Daoy (cell line): ENCODE data around the gene FXYD5. TPM values are rescaled to one million over a fixed set of nuclear protein-coding genes. Genes with fewer than 3 reads are reported as not detected.
"Not testable (repeated sequence)": the region's sequence is repeated elsewhere in the genome, so short reads cannot be mapped to it uniquely, and the experiment has no call there.

ENCODE experiments used
- DNase-seq: peaks from one replicate; pipeline ENCODE4 v3.0.0-alpha.2; 2015; ENCODE audit warnings: low read depth
- total RNA-seq: library from RNA; depleted of rRNA; stranded (reverse); fragments of >200 nt; shearing (Covaris generic); gene quantifications from 2 replicates; pipeline ENCODE4 v1.2.3, GENCODE V29; 2014

FXYD5 gene
- total RNA-seq, 1 experiment from 2014 or later = 62.1 TPM

DNA sequence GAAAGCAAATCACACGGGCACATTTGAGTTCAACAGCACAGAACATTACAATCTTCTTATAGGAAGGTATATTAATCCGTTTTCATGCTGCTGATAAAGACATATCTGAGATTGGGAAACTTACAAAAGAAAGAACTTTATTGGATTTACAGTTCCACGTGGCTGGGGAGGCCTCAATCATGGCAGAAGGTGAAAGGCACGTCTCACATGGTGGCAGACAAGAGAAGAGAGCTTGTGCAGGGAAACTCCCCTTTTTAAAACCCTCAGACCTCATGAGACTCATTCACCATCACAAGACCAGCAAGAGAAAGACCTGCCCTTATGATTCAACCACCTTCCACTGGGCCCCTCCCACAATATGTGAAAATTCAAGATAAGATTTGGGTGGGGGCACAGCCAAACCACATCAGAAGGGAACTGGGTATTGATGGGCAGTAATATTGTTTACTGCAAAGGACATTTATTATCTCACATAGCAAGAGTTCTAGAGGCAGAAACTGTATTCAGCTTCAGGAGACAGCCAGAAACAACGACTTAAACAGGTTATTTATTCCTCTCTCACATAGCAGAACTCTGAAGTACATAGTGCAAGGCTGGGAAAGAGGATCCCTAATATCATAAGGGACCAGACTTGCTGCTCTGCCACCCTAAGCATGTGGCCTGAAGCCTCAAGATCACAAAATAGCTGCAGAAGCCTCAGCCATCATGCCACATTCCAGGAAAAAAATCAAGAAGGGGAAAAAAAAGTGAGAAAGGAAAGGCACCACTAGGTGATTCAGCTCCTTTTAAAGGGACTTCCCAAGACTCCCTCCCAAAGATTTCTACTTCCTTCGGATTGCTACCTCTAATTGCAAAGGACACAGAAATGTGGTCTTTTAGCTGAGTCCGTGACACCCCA lies 23.1 kb downstream of the FXYD5 start:
- no peak for DNase-seq

DNA sequence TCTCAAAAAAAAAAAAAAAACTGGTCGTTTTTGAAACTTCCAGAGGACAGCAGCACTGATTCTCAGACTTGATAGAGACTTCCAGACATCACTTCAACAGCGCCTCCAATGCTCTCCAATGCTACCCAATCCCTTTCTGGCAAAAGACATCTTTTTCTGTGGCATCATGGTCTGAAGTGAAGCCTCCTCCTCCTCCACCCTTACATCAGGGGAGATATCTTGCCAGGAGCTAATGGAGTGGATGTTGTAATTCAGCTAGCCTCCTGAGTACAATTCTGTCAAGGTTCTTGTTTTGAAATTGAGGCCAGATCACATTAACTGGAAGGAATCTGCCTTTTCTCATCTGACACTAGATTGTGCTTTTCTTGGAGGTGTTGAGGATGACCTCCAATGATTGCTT lies 24.2 kb downstream of the FXYD5 start:
- no peak for DNase-seq

DNA sequence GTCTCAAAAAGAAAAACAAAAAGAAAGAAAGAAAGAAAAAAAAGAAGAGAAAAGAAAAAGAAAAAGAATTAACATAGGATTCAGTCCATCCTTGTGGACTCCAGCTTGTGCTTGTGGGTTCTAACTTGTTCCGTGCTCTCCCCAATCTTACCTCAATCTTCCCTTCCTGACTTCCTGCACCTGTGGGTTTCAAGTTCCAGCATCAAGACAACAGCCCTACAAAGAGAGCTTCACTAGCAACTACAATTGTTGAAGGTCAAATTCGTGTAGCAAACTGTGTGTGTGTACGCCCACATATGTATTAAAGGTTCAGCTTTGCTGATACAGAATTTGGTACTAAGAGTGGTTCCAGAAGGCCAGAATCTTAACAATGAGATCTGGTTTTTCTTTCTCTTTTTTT lies 25.3 kb downstream of the FXYD5 start:
- no peak for DNase-seq

DNA sequence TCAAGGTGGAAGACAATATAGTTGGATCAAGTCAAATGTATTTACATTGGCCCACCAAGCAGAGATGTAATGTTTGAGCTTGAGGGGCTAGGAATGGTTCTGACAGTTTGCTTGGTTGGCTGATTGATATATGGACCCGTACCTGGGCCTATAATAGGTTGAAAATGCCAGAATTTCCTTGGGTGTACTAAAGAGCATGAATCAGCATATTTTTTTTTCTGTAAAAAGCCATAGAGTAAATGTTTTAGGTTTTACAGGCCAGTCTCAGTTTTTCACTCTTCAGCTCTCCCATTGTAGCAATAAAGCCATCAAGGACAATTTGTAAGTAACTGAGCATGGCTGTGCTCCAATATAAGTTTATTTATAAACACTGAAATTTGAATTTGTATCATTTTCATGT lies 26.9 kb downstream of the FXYD5 start:
- DNase-seq = no peak

DNA sequence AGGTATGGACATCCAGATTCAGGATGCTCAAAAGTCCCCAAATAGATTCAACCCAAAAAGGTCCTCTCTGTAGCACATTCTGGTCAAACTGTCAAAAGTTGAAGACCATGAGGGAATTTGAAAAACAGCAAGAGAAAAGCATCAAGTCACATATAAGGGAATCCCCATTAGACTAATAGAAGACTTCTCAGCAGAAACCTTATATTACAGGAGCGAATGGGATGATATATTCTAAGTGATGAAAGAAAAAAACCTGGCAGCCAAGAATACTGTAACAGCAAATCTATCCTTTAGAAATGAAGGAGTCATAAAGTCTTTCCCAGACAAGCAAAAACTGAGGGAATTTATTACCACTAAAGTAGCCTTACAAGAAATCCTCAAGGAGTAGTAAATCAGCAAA lies 29.7 kb downstream of the FXYD5 start:
- no peak for DNase-seq

DNA sequence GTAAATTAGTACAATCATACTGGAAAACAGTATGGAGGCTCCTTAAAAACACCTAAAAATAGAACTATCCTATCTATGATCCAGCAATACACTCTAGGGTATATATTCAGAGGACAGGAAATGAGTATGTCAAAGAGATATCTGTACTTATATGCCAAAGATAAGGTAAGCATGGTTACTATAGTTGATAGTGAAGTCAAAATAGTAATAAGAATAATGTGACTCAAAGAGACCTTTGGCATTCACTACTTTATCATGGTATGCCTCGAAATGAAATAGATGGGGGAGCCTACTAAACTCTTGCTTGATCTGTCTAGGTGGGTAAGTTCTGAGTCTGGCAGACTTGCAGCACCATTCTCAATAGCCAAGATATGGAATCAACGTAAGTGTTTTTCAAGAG lies 30.3 kb downstream of the FXYD5 start:
- no peak for DNase-seq

DNA sequence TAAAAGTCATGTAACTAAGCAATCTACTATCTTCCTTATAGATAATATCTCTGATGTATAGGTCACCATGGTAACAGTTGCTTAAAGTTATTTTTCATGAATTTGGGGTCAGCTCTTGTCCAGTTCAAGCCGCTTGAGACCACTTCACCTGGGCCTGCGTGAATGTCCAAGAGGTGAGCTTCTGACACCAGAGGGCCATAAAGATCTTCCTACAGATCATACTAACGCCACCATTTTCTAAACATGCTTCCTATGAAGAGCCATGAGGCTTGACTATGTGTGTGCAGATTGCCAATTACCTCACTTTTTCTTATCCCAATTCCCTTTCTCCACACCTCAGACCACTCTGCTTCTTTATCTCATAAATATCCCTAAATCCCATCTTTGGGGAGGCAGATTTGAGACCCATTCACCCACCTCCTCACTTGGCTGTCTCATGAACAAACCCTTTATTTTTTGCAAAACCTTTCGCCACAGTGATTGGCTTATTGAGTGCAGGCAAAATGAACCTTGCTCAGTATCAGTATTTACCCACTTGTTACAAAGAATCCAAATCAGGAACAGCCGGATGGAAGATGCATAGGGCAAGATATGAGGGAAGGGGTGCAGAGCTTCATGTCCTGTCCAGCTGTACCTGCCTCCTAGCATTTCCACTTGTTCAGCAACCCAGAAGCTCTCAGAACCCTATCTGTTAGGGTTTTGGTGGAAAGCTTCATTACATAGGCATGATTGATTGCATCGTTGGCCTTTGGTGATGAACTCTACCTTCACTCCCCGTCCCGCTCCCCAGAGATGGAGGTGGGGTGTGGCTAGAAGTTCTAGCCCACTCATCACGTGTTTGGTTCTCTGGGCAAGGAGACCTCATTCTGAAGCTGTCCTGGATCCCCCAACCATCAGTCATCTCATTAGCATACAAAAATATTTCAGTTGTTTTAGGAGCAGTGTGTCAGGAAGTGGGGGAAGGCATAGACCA lies 39.8 kb downstream of the FXYD5 start:
- no peak for DNase-seq

DNA sequence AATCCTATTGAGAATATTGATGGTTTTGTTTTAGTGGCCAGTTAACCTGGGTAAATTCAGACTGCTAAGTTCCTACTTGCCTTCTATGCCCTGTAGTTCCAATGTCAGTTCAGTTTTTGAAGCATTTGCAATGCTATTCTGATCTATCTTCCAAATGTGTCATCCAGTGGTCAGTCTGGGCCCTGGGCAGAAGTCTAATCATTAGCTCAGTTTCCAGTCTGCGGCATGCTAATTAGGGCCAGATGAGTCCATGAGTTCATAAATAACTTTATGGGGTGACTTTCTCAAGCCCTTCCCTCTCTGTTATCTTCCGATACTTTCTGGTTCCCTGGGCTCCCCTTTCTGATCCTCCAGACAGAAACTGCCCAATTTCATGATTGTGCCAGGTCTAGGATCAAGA lies 41.3 kb downstream of the FXYD5 start:
- no peak for DNase-seq

DNA sequence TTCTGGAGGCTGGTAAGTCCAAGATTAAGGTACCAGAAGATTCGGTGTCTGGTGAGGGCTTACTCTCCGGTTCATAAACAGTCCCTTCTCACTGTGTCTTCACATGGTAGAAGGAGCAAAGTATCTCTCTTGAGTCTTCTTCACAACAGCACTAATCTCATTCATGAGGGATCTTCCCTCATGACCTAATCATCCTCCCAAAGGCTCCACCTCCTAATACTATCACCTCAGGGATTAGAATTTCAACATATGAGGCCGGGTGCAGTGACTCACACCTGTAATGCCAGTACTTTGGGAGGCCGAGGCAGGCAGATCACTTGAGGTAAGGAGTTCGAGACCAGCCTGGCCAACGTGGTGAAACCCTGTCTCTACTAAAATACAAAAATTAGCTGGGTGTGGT lies 42.3 kb downstream of the FXYD5 start:
- not testable (repeated sequence) for DNase-seq

DNA sequence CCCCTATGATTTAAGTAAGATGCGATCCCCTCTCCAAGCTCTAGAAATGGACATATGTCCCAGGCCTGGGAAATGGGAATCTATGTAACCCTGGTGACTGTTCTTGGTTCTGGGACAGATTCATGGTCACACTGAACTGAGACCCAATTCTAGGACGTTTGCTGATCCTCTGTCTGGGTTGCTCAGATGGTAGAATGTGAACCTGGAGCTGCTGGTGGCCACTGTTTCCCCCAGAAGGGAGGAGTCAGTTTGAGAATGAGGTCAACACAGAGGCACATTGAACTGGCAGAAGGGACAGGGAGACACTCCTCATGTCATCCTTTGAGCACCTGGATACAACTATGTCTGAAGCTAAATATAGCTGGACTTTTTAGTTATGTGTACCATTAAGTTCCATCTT lies 44.9 kb downstream of the FXYD5 start:
- DNase-seq = no peak

DNA sequence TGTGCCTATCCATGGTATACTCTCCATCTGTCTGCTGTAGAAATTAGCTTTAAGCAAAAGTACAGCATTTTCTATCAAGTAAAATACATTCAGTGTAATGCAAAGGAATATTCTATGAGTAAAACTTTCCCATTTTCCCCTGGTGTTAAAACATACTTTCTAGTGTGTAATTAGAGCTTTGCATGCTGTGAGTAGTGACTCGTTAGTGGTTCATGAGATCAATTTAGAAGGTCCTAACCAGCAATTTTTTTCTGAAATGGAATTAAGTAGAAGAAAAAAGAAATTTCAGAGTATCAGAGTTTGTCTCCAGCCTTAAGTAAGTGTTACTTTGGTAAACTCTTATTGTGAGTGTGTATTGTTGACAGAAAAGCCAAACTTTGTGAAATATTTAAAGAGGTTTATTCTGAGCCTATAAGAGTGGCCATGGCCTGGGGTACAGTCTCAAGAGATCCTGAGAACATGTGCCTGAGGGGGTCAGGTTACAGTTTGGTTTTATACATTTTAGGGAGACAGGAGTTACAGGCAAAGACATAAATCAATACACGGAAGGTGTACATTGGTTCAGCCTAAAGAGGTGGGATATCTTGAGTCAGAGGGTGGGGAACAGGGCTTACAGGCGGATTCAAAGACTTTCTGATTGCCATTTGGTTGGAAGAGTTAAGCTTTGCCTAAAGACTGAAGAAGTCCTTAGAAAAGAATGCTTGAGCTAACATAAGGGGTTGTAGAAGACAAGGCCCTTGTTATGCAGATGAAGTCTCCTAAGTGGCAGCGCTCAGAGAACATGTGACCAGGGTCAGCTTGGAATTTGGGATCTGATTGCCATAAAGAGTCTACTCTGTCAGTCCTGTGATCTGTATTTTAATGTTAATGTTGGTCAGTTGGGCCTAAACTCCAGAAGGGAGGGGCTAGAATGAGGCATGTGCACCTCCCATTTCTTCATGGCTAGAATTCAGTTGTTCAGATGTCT lies 48.5 kb downstream of the FXYD5 start:
- no peak for DNase-seq

DNA sequence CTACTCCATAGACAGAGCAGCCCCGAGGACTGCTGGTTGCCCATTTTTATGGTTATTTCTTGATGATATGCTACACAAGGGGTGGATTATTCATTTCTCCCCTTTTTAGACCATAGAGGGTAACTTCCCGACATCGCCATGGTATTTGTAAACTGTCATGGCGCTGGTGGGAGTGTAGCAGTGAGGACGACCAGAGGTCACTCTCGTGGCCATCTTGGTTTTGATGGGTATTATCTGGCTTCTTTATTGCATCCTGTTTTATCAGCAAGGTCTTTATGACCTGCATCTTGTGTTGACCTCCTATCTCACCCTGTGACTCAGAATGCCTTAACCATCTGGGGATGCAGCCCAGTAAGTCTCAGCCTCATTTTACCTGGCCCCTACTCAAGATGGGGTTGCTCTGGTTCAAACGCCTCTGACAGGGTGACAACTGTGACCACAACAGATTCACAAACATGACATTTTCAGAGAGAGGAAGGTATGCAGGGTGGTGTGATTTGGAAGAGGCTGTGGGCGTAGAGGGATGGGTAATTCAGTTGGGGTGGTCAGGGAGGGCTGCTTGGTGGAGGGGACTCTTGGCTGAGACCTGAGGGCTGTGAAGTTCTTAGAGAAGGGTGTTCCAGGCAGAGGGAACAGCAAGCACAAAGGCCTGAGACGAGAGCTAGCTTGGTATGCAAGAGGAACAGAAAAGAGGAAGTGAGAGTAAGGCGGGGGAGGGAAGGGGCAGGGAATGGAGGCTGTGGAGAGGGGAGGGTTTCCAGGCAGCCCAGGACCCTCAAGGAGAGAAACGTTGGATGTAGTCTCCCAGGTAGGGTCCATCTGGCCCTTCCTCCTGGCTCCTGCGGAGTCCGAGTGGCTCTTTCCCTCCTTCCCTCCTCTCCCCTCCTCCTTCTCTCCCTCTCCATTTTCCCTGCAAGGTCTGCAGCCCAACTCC lies 50.5 kb downstream of the FXYD5 start:
- DNase-seq = no peak

DNA sequence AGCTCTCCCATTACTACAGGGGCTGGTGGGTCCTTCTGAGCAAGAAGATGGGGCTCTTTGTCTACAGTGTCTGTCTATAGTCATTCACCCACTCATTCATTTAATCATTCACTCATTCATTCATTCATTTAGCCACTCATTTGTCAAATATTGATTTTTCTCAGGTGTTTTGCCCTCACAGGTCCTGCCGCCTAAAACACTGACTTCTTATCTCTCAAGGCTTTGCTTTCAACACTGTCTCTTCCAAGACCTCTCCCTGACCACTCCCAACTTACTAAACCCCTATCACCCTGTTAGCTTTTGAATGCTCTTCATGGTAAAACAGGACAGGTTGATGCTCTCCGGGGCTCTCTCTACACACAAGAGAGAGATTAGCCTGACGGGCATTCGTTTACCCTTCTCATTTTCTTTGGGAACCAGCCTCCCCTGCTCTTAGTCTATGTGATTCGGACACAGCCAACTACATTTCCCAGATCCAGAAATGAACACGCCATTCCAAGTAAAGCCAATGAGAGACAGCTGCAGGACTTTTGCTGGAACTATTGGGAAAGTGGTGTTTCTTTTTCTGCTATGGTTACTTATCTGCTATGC lies 51.3 kb downstream of the FXYD5 start:
- DNase-seq = no peak

DNA sequence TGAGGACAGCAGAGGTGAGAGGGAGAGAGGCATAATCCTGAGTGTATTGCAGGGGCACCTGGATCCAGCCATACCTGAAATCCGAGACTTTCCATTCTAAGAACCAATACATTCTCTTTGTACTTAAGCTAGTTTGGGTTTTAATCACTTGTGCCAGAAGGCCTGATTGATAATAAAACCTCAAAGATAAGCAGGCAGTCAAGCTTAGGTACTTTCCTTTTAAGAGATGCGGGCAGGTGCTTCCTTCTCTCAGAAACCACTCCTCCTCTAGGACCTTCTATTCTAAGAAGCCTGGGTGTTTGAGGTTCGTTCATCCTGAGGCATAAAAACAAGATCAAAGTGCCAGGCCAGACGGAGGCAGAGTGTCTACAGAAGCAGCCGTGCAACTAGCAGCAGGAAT lies 51.8 kb downstream of the FXYD5 start:
- no peak for DNase-seq

DNA sequence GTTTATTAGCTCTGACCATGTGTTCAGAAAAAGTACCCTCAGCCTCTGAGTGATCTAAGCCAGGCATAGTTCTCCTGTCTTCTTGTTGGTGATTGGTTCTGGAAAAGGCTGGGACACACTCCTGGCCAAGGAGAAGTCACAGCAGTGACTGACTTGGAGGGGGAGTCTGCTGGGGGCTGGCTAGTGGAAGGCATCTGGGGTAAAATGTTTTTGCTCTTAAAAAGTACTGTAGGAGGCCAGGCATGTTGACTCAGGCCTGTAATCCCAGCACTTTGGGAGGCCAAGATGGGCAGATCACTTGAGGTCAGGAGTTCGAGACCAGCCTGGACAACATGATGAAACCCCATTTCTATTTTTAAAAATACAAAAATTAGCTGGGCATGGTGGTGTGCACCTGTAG lies 52.3 kb downstream of the FXYD5 start:
- DNase-seq = no peak

DNA sequence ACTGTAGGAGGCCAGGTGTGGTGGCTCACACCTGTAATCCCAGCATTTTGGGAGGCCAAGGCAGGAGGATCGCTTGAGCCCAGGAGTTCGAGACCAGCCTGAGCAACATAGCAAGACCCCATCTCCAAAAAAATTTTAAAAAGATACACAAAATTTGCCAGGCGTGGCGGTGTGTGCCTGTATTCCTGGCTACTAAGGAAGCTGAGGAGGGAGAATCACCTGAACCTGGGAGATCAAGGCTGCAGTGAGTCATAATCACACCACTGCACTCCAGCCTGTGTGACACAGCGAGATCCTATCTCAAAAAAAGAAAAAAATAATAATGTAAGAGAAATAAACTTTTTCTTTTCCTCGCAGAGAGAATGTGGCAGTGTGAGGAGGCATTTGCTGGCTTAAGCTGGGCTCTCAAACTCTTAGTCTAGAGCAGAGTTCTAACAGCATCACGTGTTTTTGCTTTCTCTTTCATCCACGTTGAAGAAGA lies 52.9 kb downstream of the FXYD5 start:
- no peak for DNase-seq

DNA sequence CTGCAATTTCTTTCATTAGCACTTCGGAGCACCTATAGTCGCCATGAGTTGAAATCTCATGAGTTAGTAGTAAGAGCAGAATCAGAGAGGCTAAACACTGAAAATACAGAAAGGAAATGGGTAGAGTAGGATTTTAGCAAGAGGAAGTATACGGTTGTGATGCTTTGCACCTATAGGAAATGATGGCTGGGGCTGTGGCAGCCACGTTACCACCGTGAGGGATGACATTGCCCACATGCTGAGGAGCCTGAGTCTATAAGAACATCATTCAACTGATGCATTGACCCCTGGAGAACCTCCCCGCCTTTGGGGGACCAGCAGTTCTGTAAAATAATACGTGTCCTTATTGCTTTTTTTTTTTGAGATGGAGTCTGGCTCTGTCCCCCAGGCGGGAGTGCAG lies 53.6 kb downstream of the FXYD5 start:
- DNase-seq = no peak

DNA sequence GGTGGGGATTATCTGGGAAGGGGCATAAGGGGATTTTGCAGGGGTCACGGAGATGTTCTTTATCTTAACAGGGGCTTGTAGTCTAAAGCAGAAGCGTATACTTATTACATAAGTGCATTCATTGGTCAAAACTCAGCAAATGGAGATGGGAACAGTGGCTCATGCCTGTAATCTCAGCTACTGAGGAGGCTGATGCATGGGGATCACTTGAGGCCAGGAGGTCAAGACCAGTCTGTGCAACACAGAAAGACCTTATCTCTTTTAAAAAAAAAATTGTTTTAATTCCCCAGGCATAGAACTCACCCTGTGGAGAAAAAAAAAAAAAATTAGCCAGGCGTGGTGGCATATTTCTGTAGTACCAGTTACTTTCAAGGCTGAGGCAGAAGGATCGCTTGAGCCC lies 55.1 kb downstream of the FXYD5 start:
- DNase-seq = no peak

DNA sequence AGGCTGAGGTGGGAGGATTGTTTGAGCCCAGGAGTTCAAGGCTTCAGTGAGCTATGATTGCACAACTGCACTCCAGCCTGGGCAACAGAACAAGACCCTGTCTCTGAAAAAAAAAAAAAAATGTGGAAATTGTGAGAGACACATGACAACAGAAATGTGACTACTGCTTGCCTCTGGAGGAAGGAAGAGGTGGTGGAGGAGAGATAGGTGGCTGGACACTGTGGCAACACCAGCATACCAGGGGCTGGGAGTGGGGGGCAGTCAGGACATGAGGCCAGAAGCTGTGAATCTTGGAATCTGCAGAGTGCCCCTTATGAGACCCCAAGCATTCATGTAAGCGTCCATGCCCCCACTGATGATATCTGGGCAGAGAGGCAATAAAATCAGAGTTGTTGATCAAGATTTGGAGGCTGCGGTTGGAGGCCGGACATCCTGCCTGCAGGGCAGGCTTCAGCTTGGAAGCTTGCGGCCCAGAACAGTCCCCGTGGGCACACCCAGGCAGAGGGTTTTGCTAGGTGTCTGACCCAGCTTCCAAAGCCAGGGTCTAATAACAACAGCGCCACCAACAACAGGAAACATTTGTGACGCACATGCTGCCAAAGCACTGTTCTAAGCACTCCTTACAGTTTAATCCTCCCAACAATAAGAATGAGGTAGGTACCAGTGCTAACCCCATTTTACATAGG lies 57.2 kb downstream of the FXYD5 start:
- no peak for DNase-seq
